ENCODE data around the gene CAB39L. TPM values are rescaled to one million over a fixed set of nuclear protein-coding genes. Genes with fewer than 3 reads are reported as not detected.

Gene CAB39L
- total RNA-seq, 1 donor from 2014 or later = 3.4 TPM

DNA sequence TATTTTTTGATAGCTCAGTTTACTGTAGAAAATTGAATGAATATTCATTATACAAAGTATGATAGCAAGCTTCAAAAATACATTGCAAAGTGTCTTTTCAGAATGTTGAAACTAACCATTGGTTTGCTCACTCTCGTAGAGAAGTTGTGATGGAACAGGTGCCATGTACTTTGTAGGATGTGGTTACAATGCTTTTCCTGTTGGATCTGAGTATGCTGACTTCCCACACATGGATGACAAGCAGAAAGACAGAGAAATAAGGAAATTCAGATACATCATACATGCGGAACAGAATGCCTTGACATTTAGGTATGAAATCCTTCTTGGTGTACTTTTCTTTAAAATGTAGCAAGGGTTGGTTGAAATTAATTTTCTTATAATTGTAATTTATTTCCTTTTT is 165.7 kb downstream of the CAB39L start:
- Mint-ChIP-seq H3K4me3 (no peak overlapping the region), H3K27me3 (no peaks in the 10 kb centered on the region), H3K9me3 (no peaks in the 10 kb centered on the region), H3K27ac (no peak overlapping the region), H3K36me3 (ENCODE audit: low read depth) (peaks cover 22% of the 10 kb centered on the region), H3K4me1 (no peaks in the 10 kb centered on the region)
- no peak for DNase-seq
- CTCF ChIA-PET = interaction anchor here (4.2 kb wide), 1 partner anchor 38 kb away, joined by 15 read pairs; no protein-coding TSS in a partner anchor
- ATAC-seq (ENCODE audit: low read depth) = no peak
- TF ChIP-seq, protein P1, sequence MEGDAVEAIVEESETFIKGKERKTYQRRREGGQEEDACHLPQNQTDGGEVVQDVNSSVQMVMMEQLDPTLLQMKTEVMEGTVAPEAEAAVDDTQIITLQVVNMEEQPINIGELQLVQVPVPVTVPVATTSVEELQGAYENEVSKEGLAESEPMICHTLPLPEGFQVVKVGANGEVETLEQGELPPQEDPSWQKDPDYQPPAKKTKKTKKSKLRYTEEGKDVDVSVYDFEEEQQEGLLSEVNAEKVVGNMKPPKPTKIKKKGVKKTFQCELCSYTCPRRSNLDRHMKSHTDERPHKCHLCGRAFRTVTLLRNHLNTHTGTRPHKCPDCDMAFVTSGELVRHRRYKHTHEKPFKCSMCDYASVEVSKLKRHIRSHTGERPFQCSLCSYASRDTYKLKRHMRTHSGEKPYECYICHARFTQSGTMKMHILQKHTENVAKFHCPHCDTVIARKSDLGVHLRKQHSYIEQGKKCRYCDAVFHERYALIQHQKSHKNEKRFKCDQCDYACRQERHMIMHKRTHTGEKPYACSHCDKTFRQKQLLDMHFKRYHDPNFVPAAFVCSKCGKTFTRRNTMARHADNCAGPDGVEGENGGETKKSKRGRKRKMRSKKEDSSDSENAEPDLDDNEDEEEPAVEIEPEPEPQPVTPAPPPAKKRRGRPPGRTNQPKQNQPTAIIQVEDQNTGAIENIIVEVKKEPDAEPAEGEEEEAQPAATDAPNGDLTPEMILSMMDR (IDR thresholded peaks at IDR 0.05) = no peak
- POLR2A ChIA-PET = no interaction called here
- intact Hi-C loops (cut with micrococcal nuclease) = no loop called here

DNA sequence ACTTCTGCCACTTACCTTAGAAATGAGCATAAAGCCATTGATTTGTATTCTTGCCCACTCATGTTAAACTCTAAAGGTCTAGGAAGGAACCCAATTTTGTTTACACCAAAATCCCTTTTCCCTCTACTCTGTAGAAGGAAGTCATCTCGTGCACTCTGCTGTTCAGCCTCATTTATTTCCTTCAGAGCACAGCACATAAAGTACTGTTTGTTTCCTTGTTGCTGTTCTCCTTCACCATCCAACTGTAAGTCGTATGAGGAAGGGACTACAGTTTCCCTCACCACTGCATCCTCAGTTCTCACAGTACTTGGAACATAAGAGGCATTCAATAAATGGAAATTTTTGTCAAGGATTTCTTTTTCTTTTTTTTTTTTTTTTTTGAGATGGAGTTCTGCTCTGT is 171.6 kb downstream of the CAB39L start:
- DNase-seq (no peak), ATAC-seq (ENCODE audit: low read depth) (no peak)
- Mint-ChIP-seq H3K36me3 (ENCODE audit: low read depth) (peaks cover 18% of the 10 kb centered on the region), H3K4me1 (no peaks in the 10 kb centered on the region), H3K27ac (no peak overlapping the region), H3K27me3 (no peaks in the 10 kb centered on the region), H3K4me3 (no peak overlapping the region), H3K9me3 (no peaks in the 10 kb centered on the region)
- intact Hi-C loops (cut with micrococcal nuclease) = no loop called here
- TF ChIP-seq, protein P1 (IDR thresholded peaks at IDR 0.05) = no peak
- ChIA-PET CTCF (no interaction called here), POLR2A (no interaction called here)

DNA sequence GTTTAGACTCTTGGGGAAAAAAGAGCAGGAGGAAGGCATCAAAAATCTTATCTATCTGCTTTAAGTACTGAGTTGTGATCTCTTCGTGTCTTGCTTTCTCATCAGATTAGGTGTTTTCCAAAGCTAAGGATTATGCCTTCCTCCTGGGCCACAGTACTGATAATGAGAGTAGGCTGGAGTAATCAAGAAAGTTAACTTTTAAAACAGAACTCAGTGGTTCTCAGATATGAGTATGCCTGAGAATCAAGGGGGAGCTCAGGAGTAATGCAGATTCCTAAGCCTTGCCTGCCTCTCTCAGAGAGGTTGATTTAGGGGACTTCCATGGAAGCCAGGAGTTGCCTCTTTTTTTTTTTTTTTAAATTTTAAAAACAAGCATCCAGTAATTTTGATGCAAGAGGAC is 172.6 kb downstream of the CAB39L start:
- no peak for ATAC-seq (ENCODE audit: low read depth)
- Mint-ChIP-seq H3K4me3 (no peak overlapping the region), H3K9me3 (no peaks in the 10 kb centered on the region), H3K4me1 (no peaks in the 10 kb centered on the region), H3K27me3 (no peaks in the 10 kb centered on the region), H3K36me3 (ENCODE audit: low read depth) (peaks cover 17% of the 10 kb centered on the region), H3K27ac (no peak overlapping the region)
- intact Hi-C loops (cut with micrococcal nuclease) = no loop called here
- CTCF ChIA-PET = interaction anchor here (1.1 kb wide), 1 partner anchor 9 kb away, joined by 6 read pairs; no protein-coding TSS in a partner anchor
- no peak for DNase-seq
- TF ChIP-seq, protein P1 (IDR thresholded peaks at IDR 0.05) = no peak
- POLR2A ChIA-PET = no interaction called here

DNA sequence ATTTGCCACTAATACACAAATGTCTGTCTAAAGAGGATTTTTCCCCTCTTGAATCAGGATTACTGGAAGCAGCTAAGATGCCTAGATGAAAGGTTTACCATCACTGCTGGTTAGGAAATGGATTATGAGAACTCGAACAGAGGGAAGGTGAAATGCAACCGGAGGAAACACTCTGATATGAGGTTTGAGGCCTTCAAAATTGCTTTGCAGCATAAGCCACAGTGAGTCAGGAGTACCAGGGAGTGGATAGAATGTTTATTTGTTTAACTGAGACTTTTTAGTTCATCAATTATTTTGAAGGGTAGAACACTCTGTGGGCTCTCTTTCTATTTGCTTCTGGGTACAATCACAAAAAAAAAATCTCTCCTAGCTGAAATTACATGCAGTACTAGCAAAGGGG is 178.0 kb downstream of the CAB39L start:
- Mint-ChIP-seq H3K36me3 (ENCODE audit: low read depth) (peaks cover 22% of the 10 kb centered on the region), H3K4me1 (no peaks in the 10 kb centered on the region), H3K27me3 (no peaks in the 10 kb centered on the region), H3K9me3 (no peaks in the 10 kb centered on the region), H3K27ac (no peak overlapping the region), H3K4me3 (no peak overlapping the region)
- intact Hi-C loops (cut with micrococcal nuclease) = no loop called here
- ATAC-seq (ENCODE audit: low read depth) (no peak), DNase-seq (no peak)
- POLR2A ChIA-PET = no interaction called here
- CTCF ChIA-PET = no interaction called here
- TF ChIP-seq, protein P1 (IDR thresholded peaks at IDR 0.05) = no peak

DNA sequence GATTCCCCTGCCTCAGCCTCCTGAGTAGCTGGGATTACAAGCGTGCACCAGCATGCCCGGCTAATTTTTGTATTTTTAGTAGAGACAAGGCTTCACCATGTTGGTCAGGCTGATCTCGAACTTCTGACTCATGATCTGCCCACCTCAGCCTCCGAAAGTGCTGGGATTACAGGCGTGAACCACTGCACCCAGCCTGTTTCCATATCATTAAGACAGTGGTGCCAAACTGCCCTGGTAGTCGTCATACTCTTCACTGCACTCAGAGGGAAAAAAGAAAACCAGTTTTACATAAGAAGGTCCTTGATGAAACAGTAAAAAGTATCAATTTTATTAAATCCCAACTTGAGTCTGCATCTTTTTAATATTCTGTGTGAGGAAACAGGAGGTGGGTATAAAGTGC is 181.2 kb downstream of the CAB39L start:
- H3K27ac Mint-ChIP-seq = no peak overlapping the region
- intact Hi-C loops (cut with micrococcal nuclease) = no loop called here
- DNase-seq (no peak), ATAC-seq (ENCODE audit: low read depth) (no peak)
- TF ChIP-seq, protein P1 (IDR thresholded peaks at IDR 0.05) = no peak
- H3K27me3 Mint-ChIP-seq = no peaks in the 10 kb centered on the region
- ChIA-PET POLR2A (no interaction called here), CTCF (no interaction called here)
- H3K9me3 Mint-ChIP-seq = no peaks in the 10 kb centered on the region
- peaks cover 10% of the 10 kb centered on the region for H3K4me1 Mint-ChIP-seq
- H3K4me3 Mint-ChIP-seq = no peak overlapping the region
- peaks cover 29% of the 10 kb centered on the region for H3K36me3 Mint-ChIP-seq (ENCODE audit: low read depth)

Data from activated B cell treated with CpG ODN at 0.5 μM for 24 hours (primary cell).